Ishikawa (cell line): ENCODE measurements around the gene PCDH20.

ENCODE experiments used
- CEBPB ChIP-seq: IDR thresholded peaks from 2 replicates; pipeline ENCODE4 v1.6.1; 2012
- CREB1 ChIP-seq: IDR thresholded peaks from 2 replicates; pipeline ENCODE4 v1.6.1; 2012; ENCODE audit warnings: low read depth
- MAX ChIP-seq: IDR thresholded peaks from 2 replicates; pipeline ENCODE4 v1.6.1; 2012
- NFIC ChIP-seq: IDR thresholded peaks from 2 replicates; pipeline ENCODE4 v1.6.1; 2012

DNA sequence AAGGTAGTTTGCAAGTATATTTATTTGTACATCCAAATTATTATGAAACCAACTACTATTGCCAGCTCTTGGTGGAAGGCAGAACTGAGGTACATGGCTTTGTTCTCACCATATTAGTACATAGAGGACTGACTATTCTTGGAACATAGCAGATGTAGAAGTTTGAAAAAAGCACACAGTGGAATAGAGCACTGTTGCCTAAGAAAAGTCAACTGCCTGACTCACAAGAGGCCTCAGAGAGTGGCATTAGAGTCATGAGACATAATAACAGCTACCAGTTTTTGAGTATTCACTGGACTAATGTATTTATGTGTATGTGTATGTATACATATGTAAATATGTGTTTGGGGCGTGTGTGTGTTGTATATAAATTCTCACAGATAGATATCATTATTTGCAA is 8.3 kb upstream of the PCDH20 start:
- no peak for TF ChIP-seq CREB1
- TF ChIP-seq MAX, result no peak
- no peak for TF ChIP-seq NFIC
- no peak for TF ChIP-seq CEBPB
